K562 (cell line): ENCODE data around the gene STXBP6.

Source experiments
- CAMTA2 ChIP-seq: fragments of 250-450 bp; sonication (Bioruptor Pico); conservative IDR thresholded peaks from 2 replicates; pipeline ENCODE4 v1.5.1; 2022
- FOSL1 ChIP-seq: fragments of 200-800 bp; sonication (Bioruptor generic); conservative IDR thresholded peaks from 2 replicates; pipeline ENCODE4 v1.6.1; 2016; ENCODE audit warnings: missing genetic modification characterization, missing compliant biosample characterization
- MAFK ChIP-seq: IDR thresholded peaks from 2 replicates; pipeline ENCODE4 v1.6.1; 2011; ENCODE audit warnings: low read length, improper control_type of control experiment
- POLR2AphosphoS5 ChIP-seq: IDR thresholded peaks from 2 replicates; pipeline ENCODE4 v1.6.1; 2011; ENCODE audit warnings: mild to moderate bottlenecking, low read depth, low read length, moderate library complexity; ENCODE audit not compliant: control insufficient read depth, insufficient read depth
- RBFOX2 ChIP-seq: fragments of 200-400 bp; formaldehyde crosslinking; IDR thresholded peaks from 2 replicates; pipeline ENCODE4 v1.6.1; 2017; ENCODE audit warnings: low read depth, mild to moderate bottlenecking, low read length, moderate library complexity
- TCF7L2 ChIP-seq: fragments of 150-350 bp; IDR thresholded peaks from 2 replicates; pipeline ENCODE4 v1.6.1; 2016; ENCODE audit warnings: low read depth, mild to moderate bottlenecking, low read length, moderate library complexity

DNA sequence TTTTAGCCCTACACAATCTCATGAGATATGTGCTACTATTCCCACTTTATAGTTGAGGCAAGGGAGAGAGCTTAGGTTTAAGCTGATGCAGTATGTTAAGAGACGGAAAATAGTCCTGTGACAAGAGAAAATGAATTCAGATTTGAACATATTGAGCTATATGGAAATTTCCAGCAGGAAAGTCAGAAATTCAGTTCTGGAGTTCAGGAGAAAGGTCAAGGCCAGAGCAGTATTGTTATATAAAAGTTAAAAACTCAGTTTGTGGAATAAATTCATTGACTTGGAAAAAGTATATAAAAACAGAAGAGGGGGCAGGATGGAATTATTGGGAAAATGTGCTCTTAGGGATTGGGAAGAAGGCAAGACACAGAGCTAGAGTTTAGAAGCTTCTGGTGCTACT lies 248.9 kb downstream of the STXBP6 start:
- no peak for TF ChIP-seq FOSL1 (tag)
- TF ChIP-seq RBFOX2, result no peak
- TF ChIP-seq MAFK, result no peak
- no peak for TF ChIP-seq CAMTA2 (CRISPR knock-in tag)
- TF ChIP-seq TCF7L2, result no peak
- no peak for TF ChIP-seq POLR2AphosphoS5
